Stomach (tissue), 4 donors: Measurements from ENCODE around the gene GRB2.

Experiments
- EP300 ChIP-seq: sonication (generic); formaldehyde crosslinking; IDR thresholded peaks from one replicate; pipeline ENCODE4 v1.6.1; 2017; ENCODE audit warnings: antibody characterized with exemption
- POLR2A ChIP-seq, 4 donors: fragments of 450-650 bp; IDR thresholded peaks; one replicate each; pipeline ENCODE4 v1.6.1; 2016; ENCODE audit warnings: antibody characterized with exemption in 4 of 4, control low read depth in 2 of 4, mild to moderate bottlenecking in 1 of 4, moderate library complexity in 1 of 4
- POLR2AphosphoS5 ChIP-seq, 3 donors: sonication (generic); formaldehyde crosslinking; IDR thresholded peaks; one replicate each; pipeline ENCODE4 v1.6.1; 2016; ENCODE audit warnings: antibody characterized with exemption in 3 of 3
- TF ChIP-seq, protein P1 (sequence below), 7 experiments: fragments of 450-650 bp in 4 of 7; fragments of 200-600 bp in 3 of 7; sonication (generic) in 3 of 7; IDR thresholded peaks; one replicate each; pipeline ENCODE4 v1.5.1; 2016 to 2019; ENCODE audit warnings: antibody characterized with exemption in 7 of 7, control low read depth in 2 of 7, mild to moderate bottlenecking in 1 of 7

- TF ChIP-seq, protein P1, sequence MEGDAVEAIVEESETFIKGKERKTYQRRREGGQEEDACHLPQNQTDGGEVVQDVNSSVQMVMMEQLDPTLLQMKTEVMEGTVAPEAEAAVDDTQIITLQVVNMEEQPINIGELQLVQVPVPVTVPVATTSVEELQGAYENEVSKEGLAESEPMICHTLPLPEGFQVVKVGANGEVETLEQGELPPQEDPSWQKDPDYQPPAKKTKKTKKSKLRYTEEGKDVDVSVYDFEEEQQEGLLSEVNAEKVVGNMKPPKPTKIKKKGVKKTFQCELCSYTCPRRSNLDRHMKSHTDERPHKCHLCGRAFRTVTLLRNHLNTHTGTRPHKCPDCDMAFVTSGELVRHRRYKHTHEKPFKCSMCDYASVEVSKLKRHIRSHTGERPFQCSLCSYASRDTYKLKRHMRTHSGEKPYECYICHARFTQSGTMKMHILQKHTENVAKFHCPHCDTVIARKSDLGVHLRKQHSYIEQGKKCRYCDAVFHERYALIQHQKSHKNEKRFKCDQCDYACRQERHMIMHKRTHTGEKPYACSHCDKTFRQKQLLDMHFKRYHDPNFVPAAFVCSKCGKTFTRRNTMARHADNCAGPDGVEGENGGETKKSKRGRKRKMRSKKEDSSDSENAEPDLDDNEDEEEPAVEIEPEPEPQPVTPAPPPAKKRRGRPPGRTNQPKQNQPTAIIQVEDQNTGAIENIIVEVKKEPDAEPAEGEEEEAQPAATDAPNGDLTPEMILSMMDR (IDR thresholded peaks at IDR 0.05) = no peak
- no peak for TF ChIP-seq EP300
- no peak for TF ChIP-seq POLR2A (IDR thresholded peaks at IDR 0.05)
- TF ChIP-seq POLR2AphosphoS5 (IDR thresholded peaks at IDR 0.05) = no peak
These were observed 24.7 kb downstream of the GRB2 start for GRCh38 chr17:75380750-75381149.
